Kidney epithelial cell (primary cell): Measurements from ENCODE around the gene PTPRS. TPM values are rescaled to one million over a fixed set of nuclear protein-coding genes. Genes with fewer than 3 reads are reported as not detected.

Experiments used
- DNase-seq: peaks from one replicate; pipeline ENCODE4 v3.0.0-alpha.2; 2010; ENCODE audit warnings: low read depth
- H3K27me3 ChIP-seq: 2 replicates; pipeline ENCODE4 v1.6.0; 2011; ENCODE audit warnings: low read length; ENCODE audit not compliant: control insufficient read depth, insufficient read depth
- H3K36me3 ChIP-seq: 2 replicates; pipeline ENCODE4 v1.5.1; 2011; ENCODE audit warnings: low read length; ENCODE audit not compliant: control insufficient read depth, insufficient read depth
- H3K4me3 ChIP-seq: 2 replicates; pipeline ENCODE4 v1.5.1; 2011; ENCODE audit warnings: low read depth, mild to moderate bottlenecking, control low read depth, low read length
- CTCF ChIP-seq: IDR thresholded peaks from 2 replicates; pipeline ENCODE4 v1.5.1; 2011; ENCODE audit warnings: mild to moderate bottlenecking, moderate library complexity, low read length, control low read depth, inconsistent platforms; ENCODE audit not compliant: insufficient read depth, poor library complexity, severe bottlenecking
- total RNA-seq: library from RNA; depleted of rRNA; stranded (reverse); fragments of >200 nt; gene quantifications from 2 replicates; pipeline ENCODE4 v1.2.3, GENCODE V29; 2015

The PTPRS gene
- total RNA-seq, 1 donor from 2014 or later: 58.2 TPM

- H3K36me3 ChIP-seq: no peaks in the 10 kb centered on the region
- peaks cover 13% of the 10 kb centered on the region for H3K27me3 ChIP-seq
- no peak for DNase-seq
- no peak for TF ChIP-seq CTCF
- peak overlapping the region; percentile 65 for H3K4me3 ChIP-seq
Measured at GRCh38 chr19:5293612-5294378, 46.8 kb downstream of the PTPRS start.

- peaks cover 13% of the 10 kb centered on the region for H3K27me3 ChIP-seq
Measured at GRCh38 chr19:5292822-5293611, 47.6 kb downstream of the PTPRS start.

GRCh38 chr19:5292453-5292821, 48.2 kb downstream of the PTPRS start:
- Histone ChIP-seq H3K27me3 (peaks cover 13% of the 10 kb centered on the region), H3K36me3 (no peaks in the 10 kb centered on the region), H3K4me3 (peak overlapping the region; percentile 65)
- TF ChIP-seq CTCF: no peak
- DNase-seq: no peak

More at GRCh38 chr19:5292822-5293611, 47.6 kb downstream of the PTPRS start:
- peak overlapping the region; percentile 65 for H3K4me3 ChIP-seq
- no peak for DNase-seq
- no peaks in the 10 kb centered on the region for H3K36me3 ChIP-seq
- no peak for TF ChIP-seq CTCF

- TF ChIP-seq CTCF: no peak
- DNase-seq: no peak
- Histone ChIP-seq H3K4me3 (no peak overlapping the region), H3K27me3 (peaks cover 13% of the 10 kb centered on the region), H3K36me3 (no peaks in the 10 kb centered on the region)
Measured at GRCh38 chr19:5291588-5292193, 48.9 kb downstream of the PTPRS start.

Other genes with a start within 250 kb of the PTPRS start
- not detected in 2 replicates for gene ZNRF4, start 114.6 kb upstream of the PTPRS start, total RNA-seq
- gene TINCR, start 227.1 kb upstream of the PTPRS start, total RNA-seq: 1.0 and 1.4 TPM in 2 replicates